ENCODE results near the gene FILIP1L. TPM values are rescaled to one million over a fixed set of nuclear protein-coding genes. Genes with fewer than 3 reads are reported as not detected.

The FILIP1L gene
- total and polyA plus RNA-seq, 2 of the 13 experiments (the other 11 are each of a cell fraction or from before 2014, with no cell fraction given), result 8.1 to 187 TPM

GRCh38 chr3:99972380-99973104 is 141.8 kb downstream of the FILIP1L start (continued):
- TF ChIP-seq TFAP4 (IDR thresholded peaks at IDR 0.05; ENCODE audit: borderline replicate concordance, low read depth) (no peak), SNAPC2 (CRISPR knock-in tag; IDR thresholded peaks at IDR 0.05) (no peak), ZNF552 (CRISPR knock-in tag; IDR thresholded peaks at IDR 0.05; ENCODE audit: borderline replicate concordance) (no peak), GATAD2A (CRISPR knock-in tag; IDR thresholded peaks at IDR 0.05) (no peak), TCF7 (IDR thresholded peaks at IDR 0.05; ENCODE audit: low read depth) (peak; percentile 70), SMARCE1 (IDR thresholded peaks at IDR 0.05; ENCODE audit: borderline replicate concordance) (no peak)

- Histone ChIP-seq H2AFZ (ENCODE audit: low read length) (no peak overlapping the region), H3K9ac (ENCODE audit: insufficient read depth, low read depth, low read length) (no peak overlapping the region), H3K27me3 (ENCODE audit: control insufficient read depth in 1 of 2, insufficient read depth in 2 of 2, low read length in 2 of 2) (no peaks in the 10 kb centered on the region), H3K9me3 (ENCODE audit: low read length) (no peaks in the 10 kb centered on the region), H3K79me2 (ENCODE audit: insufficient read depth, low read length) (no peaks in the 10 kb centered on the region), H4K20me1 (ENCODE audit: insufficient read depth, low read length) (no peaks in the 10 kb centered on the region), H3K4me2 (ENCODE audit: low read depth, low read length) (no peak overlapping the region), H3K27ac (ENCODE audit: extremely low read length, insufficient read depth, low read length) (no peak overlapping the region), H3K4me3 (replicated peaks in 1 of 3; ENCODE audit: insufficient read depth in 1 of 3, low read depth in 2 of 3, low read length in 3 of 3) (no peak overlapping the region), H3K4me1 (ENCODE audit: insufficient read depth, low read length) (peaks cover 11% of the 10 kb centered on the region), H3K36me3 (replicated peaks in 1 of 2; ENCODE audit: control insufficient read depth in 1 of 2, insufficient read depth in 2 of 2, low read length in 2 of 2) (no peaks in the 10 kb centered on the region)
- in situ Hi-C loops (cut with HindIII; ENCODE audit: extremely low pct_ligation_motif_present, low pct_unique_long_range_greater_than_20kb), result no loop called here
- FAIRE-seq (no peak), ATAC-seq (no peak), DNase-seq (ENCODE audit: low spot score) (no peak)
- CTCF ChIA-PET (ENCODE audit: low intra/inter-chr PET ratio, low total read pairs), result no interaction called here
- BruUV-seq (replicated peaks), result no TSS peak
- 94% methylated on average over 3 of the region's 3 CpGs for WGBS (ENCODE audit: low lambda C conversion rate)
- TF ChIP-seq HES4 (CRISPR knock-in tag; IDR thresholded peaks at IDR 0.05; ENCODE audit: borderline replicate concordance) (no peak), ZNF121 (CRISPR knock-in tag; IDR thresholded peaks at IDR 0.05) (no peak)
- POLR2A ChIA-PET, result no interaction called here
- intact Hi-C loops (cut with micrococcal nuclease; ENCODE audit: unreplicated experiment), result no loop called here
Observed at GRCh38 chr3:99971761-99972160, 142.5 kb downstream of the FILIP1L start.

All from HepG2 (cell line).